Uterus (tissue), 4 donors: Measurements from ENCODE around the gene GSTM3. TPM values are rescaled to one million over a fixed set of nuclear protein-coding genes. Genes with fewer than 3 reads are reported as not detected.
"Not testable (repeated sequence)": the region's sequence is repeated elsewhere in the genome, so short reads cannot be mapped to it uniquely, and the experiment has no call there.

Source experiments
- DNase-seq, 2 donors: peaks; one replicate each; pipeline ENCODE4 v3.0.0-alpha.2; 2019 to 2020
- H3K27ac ChIP-seq, 2 donors: fragments of 200-600 bp; sonication (generic); 1 replicate in 1 of 2; 2 replicates in 1 of 2; pipeline ENCODE4 v1.5.1; 2016 to 2018
- H3K27me3 ChIP-seq, 2 donors: fragments of 200-600 bp; sonication (generic); one replicate each; pipeline ENCODE4 v1.5.1; 2018 to 2019; ENCODE audit warnings: control low read depth in 1 of 2
- H3K36me3 ChIP-seq, 2 donors: fragments of 200-600 bp; sonication (generic); one replicate each; pipeline ENCODE4 v1.5.1; 2019; ENCODE audit warnings: control low read depth in 1 of 2
- H3K4me1 ChIP-seq, 2 donors: fragments of 200-600 bp; sonication (generic); one replicate each; pipeline ENCODE4 v1.5.1; 2018 to 2019; ENCODE audit warnings: control low read depth in 1 of 2
- H3K4me3 ChIP-seq, 2 donors: fragments of 200-600 bp; sonication (generic); 1 replicate in 1 of 2; 2 replicates in 1 of 2; pipeline ENCODE4 v1.5.1; 2018 to 2019; ENCODE audit warnings: mild to moderate bottlenecking in 1 of 2
- H3K9me3 ChIP-seq, 2 donors: fragments of 200-600 bp; sonication (generic); one replicate each; pipeline ENCODE4 v1.5.1; 2019; ENCODE audit warnings: control low read depth in 1 of 2
- POLR2A ChIP-seq, 2 donors: fragments of 450-650 bp; IDR thresholded peaks; one replicate each; pipeline ENCODE4 v1.6.1; 2016; ENCODE audit warnings: antibody characterized with exemption in 2 of 2, mild to moderate bottlenecking in 1 of 2, moderate library complexity in 1 of 2
- intact Hi-C: fragments of 100-400 bp; cut with DNase I; formaldehyde crosslinking; loops from one replicate; pipeline ENCODE4 v1.15.1; 2023; ENCODE audit warnings: low total_unique reads
- total RNA-seq, 4 donors: library from RNA; depleted of rRNA in 3 of 4; stranded (reverse); fragments of >200 nt in 3 of 4; gene quantifications; one replicate each; pipeline versions ENCODE4 v1.1.0 to v1.2.4, GENCODE V29; 2014 to 2023
- TF ChIP-seq, protein P1 (sequence below), 4 experiments: fragments of 200-600 bp in 2 of 4; fragments of 450-650 bp in 2 of 4; sonication (generic) in 2 of 4; IDR thresholded peaks; one replicate each; pipeline ENCODE4 v1.5.1; 2016 to 2019; ENCODE audit warnings: antibody characterized with exemption in 4 of 4, mild to moderate bottlenecking in 2 of 4, moderate library complexity in 1 of 4
- donor health status: DM: yes; HTN: yes; CAD: no.

GSTM3 gene
- total RNA-seq, 4 donors from 2014 or later, result 39.1 to 104 (median 61.0) TPM

DNA sequence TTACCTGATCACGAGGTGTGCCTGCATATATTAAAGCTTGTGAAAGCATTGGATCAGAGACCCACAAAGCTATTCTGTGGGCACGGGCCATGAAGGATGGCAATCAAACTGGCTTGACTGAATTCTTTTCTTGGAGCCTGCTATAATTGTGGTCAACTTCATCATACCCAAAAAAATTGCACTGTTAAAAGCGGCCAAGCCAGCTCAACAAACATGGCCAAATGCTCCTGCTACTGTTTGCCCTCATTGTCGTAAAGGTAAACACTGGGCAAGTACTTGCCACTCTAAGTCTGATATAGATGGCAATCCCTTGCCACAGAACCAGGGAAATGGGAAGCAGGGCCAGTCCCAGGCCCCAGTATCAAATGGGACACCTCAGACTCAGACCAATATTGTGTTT, 35.4 kb downstream of the GSTM3 start:
- H3K9me3 ChIP-seq, result no peaks in the 10 kb centered on the region
- H3K27me3 ChIP-seq, result no peaks in the 10 kb centered on the region
- no peak for DNase-seq
- H3K4me1 ChIP-seq, result no peaks in the 10 kb centered on the region
- intact Hi-C loops, result no loop called here
- no peak for TF ChIP-seq POLR2A (IDR thresholded peaks at IDR 0.05)
- TF ChIP-seq, protein P1, sequence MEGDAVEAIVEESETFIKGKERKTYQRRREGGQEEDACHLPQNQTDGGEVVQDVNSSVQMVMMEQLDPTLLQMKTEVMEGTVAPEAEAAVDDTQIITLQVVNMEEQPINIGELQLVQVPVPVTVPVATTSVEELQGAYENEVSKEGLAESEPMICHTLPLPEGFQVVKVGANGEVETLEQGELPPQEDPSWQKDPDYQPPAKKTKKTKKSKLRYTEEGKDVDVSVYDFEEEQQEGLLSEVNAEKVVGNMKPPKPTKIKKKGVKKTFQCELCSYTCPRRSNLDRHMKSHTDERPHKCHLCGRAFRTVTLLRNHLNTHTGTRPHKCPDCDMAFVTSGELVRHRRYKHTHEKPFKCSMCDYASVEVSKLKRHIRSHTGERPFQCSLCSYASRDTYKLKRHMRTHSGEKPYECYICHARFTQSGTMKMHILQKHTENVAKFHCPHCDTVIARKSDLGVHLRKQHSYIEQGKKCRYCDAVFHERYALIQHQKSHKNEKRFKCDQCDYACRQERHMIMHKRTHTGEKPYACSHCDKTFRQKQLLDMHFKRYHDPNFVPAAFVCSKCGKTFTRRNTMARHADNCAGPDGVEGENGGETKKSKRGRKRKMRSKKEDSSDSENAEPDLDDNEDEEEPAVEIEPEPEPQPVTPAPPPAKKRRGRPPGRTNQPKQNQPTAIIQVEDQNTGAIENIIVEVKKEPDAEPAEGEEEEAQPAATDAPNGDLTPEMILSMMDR (IDR thresholded peaks at IDR 0.05), result no peak
- H3K27ac ChIP-seq, result no peak overlapping the region
- no peak overlapping the region for H3K4me3 ChIP-seq
- H3K36me3 ChIP-seq, result no peaks in the 10 kb centered on the region

DNA sequence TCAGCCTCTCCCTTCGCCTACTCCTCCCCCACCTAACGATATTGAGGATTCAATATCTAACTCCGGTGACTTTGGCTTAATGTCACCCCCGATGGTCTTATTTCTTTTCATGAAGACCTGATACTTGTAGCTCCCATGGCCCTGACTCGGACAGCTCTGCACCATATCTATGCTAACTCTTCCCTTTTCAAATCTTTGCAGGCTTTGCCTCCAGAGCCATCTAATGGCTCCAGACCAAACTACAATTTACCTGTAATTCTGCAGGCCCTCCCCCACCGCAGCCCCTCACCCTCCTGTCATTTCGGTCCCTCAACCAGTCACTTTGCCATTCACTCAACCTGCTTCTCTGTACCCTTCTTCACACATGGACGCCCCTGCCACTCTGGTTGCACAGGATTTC, 36.7 kb downstream of the GSTM3 start:
- Histone ChIP-seq H3K4me1 (no peaks in the 10 kb centered on the region), H3K27ac (no peak overlapping the region), H3K36me3 (no peaks in the 10 kb centered on the region), H3K4me3 (no peak overlapping the region), H3K9me3 (no peaks in the 10 kb centered on the region), H3K27me3 (no peaks in the 10 kb centered on the region)
- TF ChIP-seq POLR2A (IDR thresholded peaks at IDR 0.05), result no peak
- TF ChIP-seq, protein P1 (IDR thresholded peaks at IDR 0.05), result no peak
- no peak for DNase-seq
- intact Hi-C loops, result no loop called here

DNA sequence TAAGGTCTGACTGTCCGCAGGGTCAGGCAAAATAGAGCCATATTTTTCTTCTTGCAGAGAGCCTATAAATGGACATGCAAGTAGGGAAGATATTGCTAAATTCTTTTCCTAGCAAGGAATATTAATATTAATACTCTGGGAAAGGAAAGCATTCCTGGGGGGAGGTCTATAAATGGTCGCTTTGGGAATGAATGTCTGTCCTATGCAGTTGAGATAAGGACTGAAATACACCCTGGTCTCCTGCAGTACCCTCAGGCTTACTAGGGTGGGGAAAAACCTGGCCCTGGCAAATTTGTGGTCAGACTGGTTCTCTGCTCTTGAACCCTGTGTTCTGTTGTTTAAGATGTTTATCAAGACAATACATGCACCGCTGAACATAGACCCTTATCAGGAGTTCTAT, 37.9 kb downstream of the GSTM3 start:
- H3K27ac ChIP-seq, intact Hi-C loops, H3K4me3 ChIP-seq: not testable (repeated sequence)

DNA sequence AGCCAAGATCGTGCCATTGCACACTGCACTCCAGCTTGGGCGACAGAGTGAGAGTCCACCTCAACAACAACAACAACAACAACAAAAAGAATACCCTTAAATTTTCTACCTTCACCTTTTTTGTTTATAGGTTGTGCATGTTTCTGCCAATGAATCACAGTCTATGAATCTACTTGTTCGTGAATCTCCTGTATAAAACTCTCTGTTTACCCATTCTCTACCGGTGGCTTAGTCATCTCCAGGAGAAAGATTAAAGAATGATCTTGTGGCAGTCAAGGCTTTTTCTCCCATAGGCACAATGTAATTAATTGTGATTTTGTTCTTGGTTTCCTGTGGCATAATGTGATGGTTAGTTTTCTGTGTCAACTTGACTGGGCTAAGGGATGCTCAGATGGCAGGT, 43.0 kb downstream of the GSTM3 start:
- H3K9me3 ChIP-seq, H3K27ac ChIP-seq, H3K4me1 ChIP-seq, H3K36me3 ChIP-seq, H3K4me3 ChIP-seq, intact Hi-C loops, DNase-seq, H3K27me3 ChIP-seq: not testable (repeated sequence)

More for the DNA sequence above, 37.9 kb downstream of the GSTM3 start:
- H3K9me3 ChIP-seq, H3K4me1 ChIP-seq, DNase-seq, H3K36me3 ChIP-seq, H3K27me3 ChIP-seq: not testable (repeated sequence)

DNA sequence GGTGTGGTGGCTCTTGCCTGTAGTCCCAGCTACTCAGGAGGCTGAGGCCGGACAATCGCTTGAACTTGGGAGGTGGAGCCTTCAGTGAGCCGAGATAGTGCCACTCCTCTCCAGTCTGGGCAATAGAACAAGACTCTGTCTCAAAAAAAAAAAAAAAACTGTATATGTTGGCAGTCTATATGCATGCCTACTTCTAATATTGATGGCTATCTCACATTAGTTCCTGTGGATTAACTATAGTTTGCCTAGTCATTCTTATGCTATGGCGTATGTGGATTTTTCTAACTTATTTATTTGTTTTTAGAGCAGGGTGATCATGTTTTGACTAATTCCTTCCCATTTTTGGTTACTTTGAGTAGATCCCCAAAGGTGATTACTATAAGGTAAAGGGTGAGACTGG, 43.8 kb downstream of the GSTM3 start:
- no peak overlapping the region for H3K27ac ChIP-seq
- no peaks in the 10 kb centered on the region for H3K36me3 ChIP-seq
- H3K4me1 ChIP-seq, result no peaks in the 10 kb centered on the region
- DNase-seq, result no peak
- no peaks in the 10 kb centered on the region for H3K9me3 ChIP-seq
- intact Hi-C loops, result no loop called here
- H3K27me3 ChIP-seq, result no peaks in the 10 kb centered on the region
- H3K4me3 ChIP-seq, result no peak overlapping the region
- TF ChIP-seq POLR2A (IDR thresholded peaks at IDR 0.05), result no peak

DNA sequence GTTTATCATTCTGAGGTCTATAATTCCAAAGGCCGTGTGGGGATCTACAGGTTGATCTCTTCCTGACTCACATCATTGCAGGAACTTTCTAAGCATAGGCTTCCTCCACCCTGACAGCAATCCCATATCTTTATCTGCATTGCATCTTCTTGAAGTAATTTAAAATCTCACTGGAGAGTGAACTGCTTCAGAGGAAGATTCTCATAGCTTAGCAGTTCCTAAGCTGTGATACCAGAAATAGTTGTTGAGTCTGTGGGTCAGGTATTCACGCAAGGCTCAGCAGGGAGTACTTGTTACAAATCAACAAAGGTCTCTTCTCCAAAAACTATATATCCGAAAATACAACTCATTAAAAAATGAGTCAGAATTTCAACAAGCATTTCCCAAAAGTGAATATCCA, 45.7 kb downstream of the GSTM3 start:
- H3K4me1 ChIP-seq, H3K27ac ChIP-seq, DNase-seq, H3K36me3 ChIP-seq, H3K27me3 ChIP-seq, H3K9me3 ChIP-seq, intact Hi-C loops, H3K4me3 ChIP-seq: not testable (repeated sequence)

DNA sequence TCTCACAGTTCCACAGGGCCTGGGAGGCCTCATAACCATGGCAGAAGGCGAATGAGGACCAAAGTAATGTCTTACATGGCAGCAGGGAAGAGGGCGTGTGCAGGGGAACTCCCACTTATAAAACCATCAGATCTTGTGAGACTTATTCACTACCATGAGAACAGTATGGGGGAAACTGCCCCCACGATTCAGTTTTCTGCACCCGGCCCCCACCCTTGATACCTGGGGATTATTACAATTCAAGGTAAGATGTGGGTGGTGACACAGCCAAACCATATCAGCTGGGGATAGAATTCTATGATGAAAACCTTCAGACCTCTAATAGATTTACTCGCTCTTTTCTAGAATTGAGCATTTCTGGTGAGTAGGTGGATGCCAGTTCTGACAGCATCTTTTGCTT, 46.4 kb downstream of the GSTM3 start:
- not testable (repeated sequence) for DNase-seq, H3K27ac ChIP-seq

DNA sequence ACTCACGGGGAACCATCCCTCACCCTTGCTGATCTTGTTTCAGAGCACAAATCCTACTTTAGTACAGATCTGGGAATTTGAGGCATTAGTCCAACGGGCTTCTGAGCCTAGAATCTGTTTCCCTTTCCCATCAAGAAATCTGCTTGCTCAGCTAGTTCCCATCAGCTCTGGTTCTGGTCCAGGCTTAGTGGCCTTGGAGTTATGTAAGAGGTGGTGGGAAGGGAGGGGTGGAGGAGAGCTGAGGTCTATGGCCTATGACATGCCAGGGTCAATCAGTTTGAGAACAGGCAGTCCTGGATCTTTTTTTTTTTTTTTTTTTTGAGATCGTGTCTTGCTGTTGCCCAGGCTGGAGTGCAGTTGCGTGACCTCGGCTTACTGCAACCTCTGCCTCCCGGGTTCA, 49.1 kb downstream of the GSTM3 start:
- intact Hi-C loops, result no loop called here
- Histone ChIP-seq H3K27me3 (no peaks in the 10 kb centered on the region), H3K4me3 (no peak overlapping the region), H3K4me1 (no peaks in the 10 kb centered on the region), H3K27ac (no peak overlapping the region), H3K9me3 (no peaks in the 10 kb centered on the region), H3K36me3 (no peaks in the 10 kb centered on the region)
- TF ChIP-seq POLR2A (IDR thresholded peaks at IDR 0.05), result no peak
- TF ChIP-seq, protein P1 (IDR thresholded peaks at IDR 0.05), result no peak
- peak in 1 of 2 donors; percentile 50 for DNase-seq

More for the DNA sequence above, 46.4 kb downstream of the GSTM3 start:
- H3K4me1 ChIP-seq, H3K4me3 ChIP-seq, intact Hi-C loops, H3K27me3 ChIP-seq, H3K36me3 ChIP-seq, H3K9me3 ChIP-seq: not testable (repeated sequence)
